Measurements from ENCODE around the gene GRID2.
"Not testable (repeated sequence)": the region's sequence is repeated elsewhere in the genome, so short reads cannot be mapped to it uniquely, and the experiment has no call there.

Gene GRID2

DNA sequence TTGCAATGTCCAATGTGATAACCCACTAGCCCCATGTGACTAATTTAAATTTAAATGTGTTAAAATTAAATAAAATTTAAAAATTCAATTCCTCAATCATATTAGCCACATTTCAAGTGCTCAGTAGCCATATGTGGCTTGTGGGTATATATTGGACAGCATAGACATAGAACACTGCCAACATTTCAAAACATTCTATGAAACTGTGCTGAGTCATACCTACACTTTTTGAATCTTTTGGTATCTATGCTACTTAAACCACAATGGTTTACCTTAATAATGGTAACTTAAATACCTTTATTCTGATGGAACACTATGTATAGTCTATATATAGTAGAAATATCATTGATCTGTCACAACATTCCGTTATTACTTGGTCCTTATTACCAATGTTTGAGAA lies 1301.4 kb downstream of the GRID2 start:
- no peak for DNase-seq

GRCh38 chr4:93617606-93618005 lies 1313.8 kb downstream of the GRID2 start:
- DNase-seq, result no peak

DNA sequence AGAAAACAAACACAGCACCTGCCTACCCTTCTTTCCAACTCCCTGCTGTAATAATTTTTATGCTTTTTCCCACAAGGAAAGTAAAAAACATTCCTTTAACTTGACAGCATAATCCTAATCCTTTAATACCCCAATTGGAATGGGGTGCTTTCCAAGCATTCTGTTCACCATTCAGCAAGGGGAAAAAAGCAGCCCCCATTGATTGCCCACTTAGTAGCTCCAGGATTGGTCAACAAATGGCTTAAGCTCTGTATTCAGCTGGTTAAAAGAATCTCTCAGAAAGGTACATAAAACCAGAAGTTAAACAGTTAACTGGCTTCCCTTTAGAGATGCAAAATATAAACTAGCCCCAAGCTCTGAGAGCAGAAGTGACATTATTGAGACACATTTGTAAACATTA lies 1330.0 kb downstream of the GRID2 start:
- no peak for DNase-seq

DNA sequence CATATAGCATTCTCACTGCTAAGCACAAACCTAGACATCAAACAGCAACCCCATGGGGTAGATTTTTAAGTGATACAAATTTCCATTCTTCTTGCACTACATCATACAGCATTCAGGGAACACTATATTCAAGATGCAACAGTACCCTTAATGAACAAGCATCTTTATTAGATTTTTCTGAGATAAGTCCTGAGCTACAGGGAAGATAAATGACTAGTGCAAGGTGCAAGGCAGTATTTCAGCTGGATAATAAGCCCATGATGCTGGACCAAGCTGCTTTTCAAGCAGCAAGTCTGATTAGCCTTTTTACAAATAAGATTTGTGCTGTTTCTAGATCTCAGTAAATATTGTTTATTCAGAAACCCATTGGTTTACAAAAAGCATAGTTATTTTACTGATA lies 1332.2 kb downstream of the GRID2 start:
- DNase-seq, result no peak

DNA sequence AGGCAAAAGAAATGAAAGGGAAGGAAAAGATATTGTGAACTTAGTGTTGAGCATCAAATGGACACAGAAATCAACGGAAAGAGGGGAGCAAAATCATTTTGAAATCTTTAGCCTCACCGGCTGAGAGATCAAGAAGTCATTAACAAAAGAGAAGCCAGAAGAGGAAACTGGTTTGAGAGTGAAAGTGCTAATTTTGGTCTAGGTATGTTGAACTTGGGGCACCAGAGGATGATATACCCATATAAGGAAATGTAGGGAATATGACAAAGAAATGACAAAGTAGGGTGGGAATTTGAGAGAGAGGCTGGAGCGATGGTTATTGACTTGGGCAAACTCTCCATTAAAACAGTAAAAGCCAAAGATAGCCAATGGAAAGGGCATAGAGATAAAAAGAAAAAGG lies 1341.4 kb downstream of the GRID2 start:
- no peak for DNase-seq

- no peak for DNase-seq
Observed at GRCh38 chr4:93646233-93646930, 1342.6 kb downstream of the GRID2 start.

- no peak for DNase-seq
Observed at GRCh38 chr4:93648258-93648657, 1344.5 kb downstream of the GRID2 start.

GRCh38 chr4:93649828-93650227 lies 1346.1 kb downstream of the GRID2 start:
- no peak for DNase-seq

GRCh38 chr4:93654211-93654610 lies 1350.4 kb downstream of the GRID2 start:
- no peak for DNase-seq

DNA sequence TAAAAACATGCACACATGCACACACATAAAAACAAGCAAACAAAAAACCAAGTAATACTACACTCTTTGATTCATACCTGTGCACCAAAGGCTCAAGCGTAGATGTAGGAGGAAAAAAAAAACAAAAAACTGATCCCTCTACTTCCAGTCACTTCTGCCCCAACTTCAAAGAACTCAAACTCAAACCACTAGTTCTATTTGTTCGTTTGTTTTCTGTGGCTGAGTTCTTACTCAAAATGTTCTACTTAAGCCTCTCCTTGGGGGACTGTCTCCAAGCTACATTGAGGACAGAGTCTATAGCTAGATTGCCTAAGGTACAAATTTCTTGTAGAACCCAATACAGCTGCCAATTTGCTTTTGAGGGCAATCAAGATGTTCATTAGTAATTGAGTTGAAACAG lies 1353.8 kb downstream of the GRID2 start:
- DNase-seq, result no peak

DNA sequence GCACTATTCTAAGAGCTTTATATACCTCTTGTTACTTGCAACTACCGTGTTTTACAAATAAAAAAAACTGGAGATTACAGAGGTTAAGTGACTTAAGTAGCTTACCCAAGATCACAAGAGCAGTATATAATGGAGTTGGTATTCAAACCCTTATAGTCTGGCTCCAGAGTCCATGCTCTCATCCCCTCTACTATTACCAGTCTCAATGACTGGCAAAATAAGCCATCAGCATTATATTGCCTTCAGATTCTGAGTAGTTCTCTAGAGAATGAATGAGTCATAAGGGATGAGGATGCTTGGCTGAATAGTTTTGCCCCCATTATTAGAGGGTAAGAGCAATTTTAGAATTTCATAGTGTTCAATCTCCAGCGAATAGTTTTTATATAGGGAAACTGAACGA lies 1354.7 kb downstream of the GRID2 start:
- no peak for DNase-seq

DNA sequence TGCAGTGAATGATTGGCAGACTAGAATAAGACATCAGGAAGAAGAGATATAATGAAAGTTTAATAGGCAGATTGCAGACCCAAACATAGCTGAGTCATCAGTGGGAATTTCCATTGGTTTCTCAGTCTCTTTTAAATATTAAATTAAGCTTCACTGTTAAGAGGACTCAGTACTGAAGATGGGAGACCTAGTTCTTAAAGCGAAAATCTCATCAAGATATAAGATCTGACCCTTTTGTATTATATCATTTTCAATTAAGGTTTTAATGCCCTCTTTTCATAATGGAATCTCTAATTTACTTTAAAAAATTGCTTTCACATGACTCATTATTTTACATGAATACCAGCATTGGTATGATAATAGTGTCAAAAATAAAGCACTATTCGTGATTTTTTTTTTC lies 1355.9 kb downstream of the GRID2 start:
- no peak for DNase-seq

- no peak for DNase-seq
Observed at GRCh38 chr4:93660036-93660435, 1356.3 kb downstream of the GRID2 start.

GRCh38 chr4:93670434-93670833 lies 1366.7 kb downstream of the GRID2 start:
- no peak for DNase-seq

GRCh38 chr4:93671093-93671492 lies 1367.3 kb downstream of the GRID2 start:
- DNase-seq, result no peak

DNA sequence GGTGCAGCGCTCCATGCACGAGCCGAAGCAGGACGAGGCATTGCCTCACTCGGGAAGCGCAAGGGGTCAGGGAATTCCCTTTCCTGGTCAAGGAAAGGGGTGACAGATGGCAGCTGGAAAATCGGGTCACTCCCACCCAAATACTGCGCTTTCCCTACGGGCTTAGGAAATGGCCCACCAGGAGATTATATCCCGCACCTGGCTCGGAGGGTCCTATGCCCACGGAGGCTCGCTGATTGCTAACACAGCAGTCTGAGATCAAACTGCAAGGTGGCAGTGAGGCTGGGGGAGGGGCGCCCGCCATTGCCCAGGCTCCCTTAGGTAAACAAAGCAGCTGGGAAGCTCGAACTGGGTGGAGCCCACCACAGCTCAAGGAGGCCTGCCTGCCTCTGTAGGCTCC lies 1373.2 kb downstream of the GRID2 start:
- not testable (repeated sequence) for DNase-seq

GRCh38 chr4:93684571-93684970 lies 1380.8 kb downstream of the GRID2 start:
- no peak for DNase-seq

DNA sequence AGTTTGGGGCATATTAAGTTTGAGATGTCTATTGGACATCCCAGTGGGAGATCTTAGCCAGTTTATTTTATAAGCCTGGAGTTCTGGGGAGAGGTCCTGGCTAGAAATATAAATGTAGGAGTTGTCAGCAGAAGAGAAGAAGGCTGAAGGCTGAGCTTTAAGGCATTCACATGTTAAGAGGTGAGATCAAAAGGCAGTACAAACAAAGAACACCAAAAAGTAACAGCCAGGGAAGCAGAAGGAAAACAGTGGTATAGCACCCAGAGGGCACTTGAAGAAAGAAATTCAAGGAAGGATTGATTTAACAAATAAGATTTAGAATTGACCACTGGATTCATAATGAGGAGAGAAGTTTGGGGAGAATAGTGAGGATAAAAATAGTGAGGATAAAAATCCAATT lies 1383.5 kb downstream of the GRID2 start:
- no peak for DNase-seq

GRCh38 chr4:93688978-93689377 lies 1385.2 kb downstream of the GRID2 start:
- no peak for DNase-seq

DNA sequence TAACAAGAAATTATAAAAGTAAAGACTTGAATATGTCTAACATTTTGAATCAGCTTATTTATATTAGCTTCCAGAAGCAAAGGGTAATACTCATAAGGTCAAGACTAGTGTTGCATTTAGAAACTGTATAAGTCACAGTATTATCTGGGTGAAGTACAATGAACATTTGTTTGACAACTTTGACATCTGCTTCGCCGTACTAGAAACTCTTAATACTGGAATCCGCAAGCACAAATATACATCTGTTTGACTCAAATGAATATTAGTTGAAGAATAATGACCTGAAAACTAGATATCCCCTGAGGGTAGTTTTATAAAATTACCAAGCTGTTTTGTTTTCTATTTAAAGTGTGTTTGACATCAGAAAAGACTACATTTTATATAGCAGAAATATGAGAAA lies 1389.4 kb downstream of the GRID2 start:
- DNase-seq, result no peak

- DNase-seq, result no peak
Observed at GRCh38 chr4:93698686-93699085, 1394.9 kb downstream of the GRID2 start.

DNA sequence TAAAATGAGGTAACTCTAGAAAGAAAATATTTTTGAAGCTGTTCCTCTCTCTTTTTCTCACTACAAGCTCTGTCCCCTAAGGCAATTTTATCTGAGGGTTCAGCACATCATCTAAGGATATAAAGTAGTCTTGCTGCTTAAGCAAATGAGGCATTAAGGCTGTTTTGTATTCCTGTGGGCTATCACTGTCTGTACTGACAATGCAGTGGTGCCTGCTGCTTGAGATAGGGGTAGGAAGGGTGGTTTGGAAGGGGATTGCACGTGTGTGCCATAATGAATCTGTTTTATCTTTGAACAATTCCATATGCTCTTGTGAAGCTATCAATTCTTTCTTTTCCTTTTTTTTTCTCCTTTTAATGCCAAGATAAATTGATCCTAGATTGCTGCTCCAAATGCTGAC lies 1396.8 kb downstream of the GRID2 start:
- DNase-seq, result no peak

DNA sequence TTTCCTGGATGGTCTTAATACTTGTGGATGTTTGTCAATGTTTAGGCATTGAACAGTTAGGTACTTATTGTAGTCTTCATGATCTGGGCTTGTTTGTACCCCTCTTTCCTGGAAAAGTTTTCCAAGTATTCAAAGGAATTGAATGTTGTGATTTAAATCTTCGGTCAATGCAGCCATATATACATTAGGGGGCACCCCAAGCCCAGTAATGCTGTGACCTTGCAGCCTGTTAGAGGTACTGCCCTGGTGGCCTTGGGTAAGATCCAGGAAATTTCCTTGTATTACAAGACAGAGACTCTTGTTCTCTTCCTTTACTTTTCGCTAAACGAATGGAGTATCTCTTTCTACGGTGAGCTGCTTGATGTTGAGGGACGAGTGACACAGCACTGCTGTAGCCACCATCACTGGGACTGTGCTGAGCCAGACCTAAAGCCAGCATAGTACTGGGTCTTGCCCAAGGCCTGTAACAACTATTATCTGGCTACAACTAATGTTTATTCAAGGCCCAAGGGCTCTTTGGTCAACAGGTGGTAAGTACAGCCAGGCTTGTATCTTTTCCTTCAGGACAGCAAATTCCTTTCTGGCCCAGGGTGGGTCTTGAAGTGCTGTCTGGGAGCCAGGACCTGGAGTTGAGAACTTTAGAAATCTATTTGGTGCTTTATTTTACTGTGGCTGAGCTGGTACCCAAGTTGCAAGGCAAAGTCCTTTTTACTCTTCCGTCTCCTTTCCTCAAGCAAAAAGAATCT lies 1406.5 kb downstream of the GRID2 start:
- peak; percentile 32 to 52 for DNase-seq

DNA sequence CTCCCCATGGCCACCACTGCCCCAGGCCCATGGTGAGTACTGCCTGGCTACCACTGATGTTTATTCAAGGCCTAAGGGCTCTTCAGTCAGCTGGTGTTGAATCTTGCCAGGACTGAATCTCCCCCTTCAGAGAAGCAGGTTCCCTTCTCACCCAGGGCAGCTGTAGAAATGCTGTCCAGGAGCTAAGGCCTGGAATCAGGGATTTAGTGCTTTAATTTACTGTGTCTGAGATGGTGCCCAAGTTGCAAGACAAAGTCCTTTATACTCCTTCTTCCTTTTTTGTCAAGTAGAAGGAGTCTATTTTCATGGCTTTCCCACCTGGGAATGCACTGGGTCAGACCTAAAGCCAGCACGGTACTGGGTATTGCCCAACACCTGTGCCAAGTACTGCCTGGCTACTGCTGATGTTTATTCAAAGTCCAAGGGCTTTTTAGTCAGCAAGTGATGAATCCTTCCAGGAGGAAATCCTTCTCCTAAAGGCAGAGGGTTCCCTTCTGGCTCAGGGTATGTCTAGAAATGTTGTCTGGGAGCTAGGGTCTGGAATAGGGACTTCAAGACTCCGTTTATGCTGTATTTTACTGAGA lies 1407.2 kb downstream of the GRID2 start:
- no peak for DNase-seq

All from inflammatory macrophage (primary cell).